ENCODE data around the gene RTN4.

DNA sequence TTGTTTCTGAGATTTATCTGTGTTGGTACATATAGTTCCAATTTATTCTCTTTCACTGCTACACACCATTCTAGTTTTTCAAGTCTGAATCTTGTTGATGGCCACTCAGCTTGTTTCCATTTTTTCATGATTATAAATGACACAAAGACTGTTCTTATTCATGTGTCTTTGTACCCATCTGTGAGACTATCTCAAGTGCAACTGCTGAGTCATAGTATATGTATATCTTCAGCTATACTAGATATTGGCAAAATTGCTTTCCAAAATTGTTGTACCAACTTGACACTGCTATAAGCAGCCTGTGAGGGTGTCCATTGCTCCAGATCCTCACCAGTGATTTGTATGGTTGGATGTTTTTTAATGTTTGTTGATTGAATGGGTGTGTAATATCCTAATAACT, 37.2 kb upstream of the RTN4 start:
- TF ChIP-seq, protein P1, sequence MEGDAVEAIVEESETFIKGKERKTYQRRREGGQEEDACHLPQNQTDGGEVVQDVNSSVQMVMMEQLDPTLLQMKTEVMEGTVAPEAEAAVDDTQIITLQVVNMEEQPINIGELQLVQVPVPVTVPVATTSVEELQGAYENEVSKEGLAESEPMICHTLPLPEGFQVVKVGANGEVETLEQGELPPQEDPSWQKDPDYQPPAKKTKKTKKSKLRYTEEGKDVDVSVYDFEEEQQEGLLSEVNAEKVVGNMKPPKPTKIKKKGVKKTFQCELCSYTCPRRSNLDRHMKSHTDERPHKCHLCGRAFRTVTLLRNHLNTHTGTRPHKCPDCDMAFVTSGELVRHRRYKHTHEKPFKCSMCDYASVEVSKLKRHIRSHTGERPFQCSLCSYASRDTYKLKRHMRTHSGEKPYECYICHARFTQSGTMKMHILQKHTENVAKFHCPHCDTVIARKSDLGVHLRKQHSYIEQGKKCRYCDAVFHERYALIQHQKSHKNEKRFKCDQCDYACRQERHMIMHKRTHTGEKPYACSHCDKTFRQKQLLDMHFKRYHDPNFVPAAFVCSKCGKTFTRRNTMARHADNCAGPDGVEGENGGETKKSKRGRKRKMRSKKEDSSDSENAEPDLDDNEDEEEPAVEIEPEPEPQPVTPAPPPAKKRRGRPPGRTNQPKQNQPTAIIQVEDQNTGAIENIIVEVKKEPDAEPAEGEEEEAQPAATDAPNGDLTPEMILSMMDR (conservative IDR thresholded peaks at IDR 0.05; ENCODE audit: low read depth in 2 of 2) = no peak
- TF ChIP-seq EZH2 (IDR thresholded peaks at IDR 0.05; ENCODE audit: low read depth, unreplicated experiment) (no peak), POLR2AphosphoS5 (IDR thresholded peaks at IDR 0.05; ENCODE audit: low read depth) (no peak), NANOG (IDR thresholded peaks at IDR 0.05; ENCODE audit: borderline replicate concordance) (no peak), EZH2phosphoT487 (IDR thresholded peaks at IDR 0.05; ENCODE audit: unreplicated experiment) (no peak), CREB1 (CRISPR knock-in tag; IDR thresholded peaks at IDR 0.05; ENCODE audit: low read depth) (no peak)
- TF ChIP-seq, protein P2, sequence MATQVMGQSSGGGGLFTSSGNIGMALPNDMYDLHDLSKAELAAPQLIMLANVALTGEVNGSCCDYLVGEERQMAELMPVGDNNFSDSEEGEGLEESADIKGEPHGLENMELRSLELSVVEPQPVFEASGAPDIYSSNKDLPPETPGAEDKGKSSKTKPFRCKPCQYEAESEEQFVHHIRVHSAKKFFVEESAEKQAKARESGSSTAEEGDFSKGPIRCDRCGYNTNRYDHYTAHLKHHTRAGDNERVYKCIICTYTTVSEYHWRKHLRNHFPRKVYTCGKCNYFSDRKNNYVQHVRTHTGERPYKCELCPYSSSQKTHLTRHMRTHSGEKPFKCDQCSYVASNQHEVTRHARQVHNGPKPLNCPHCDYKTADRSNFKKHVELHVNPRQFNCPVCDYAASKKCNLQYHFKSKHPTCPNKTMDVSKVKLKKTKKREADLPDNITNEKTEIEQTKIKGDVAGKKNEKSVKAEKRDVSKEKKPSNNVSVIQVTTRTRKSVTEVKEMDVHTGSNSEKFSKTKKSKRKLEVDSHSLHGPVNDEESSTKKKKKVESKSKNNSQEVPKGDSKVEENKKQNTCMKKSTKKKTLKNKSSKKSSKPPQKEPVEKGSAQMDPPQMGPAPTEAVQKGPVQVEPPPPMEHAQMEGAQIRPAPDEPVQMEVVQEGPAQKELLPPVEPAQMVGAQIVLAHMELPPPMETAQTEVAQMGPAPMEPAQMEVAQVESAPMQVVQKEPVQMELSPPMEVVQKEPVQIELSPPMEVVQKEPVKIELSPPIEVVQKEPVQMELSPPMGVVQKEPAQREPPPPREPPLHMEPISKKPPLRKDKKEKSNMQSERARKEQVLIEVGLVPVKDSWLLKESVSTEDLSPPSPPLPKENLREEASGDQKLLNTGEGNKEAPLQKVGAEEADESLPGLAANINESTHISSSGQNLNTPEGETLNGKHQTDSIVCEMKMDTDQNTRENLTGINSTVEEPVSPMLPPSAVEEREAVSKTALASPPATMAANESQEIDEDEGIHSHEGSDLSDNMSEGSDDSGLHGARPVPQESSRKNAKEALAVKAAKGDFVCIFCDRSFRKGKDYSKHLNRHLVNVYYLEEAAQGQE (IDR thresholded peaks at IDR 0.05; ENCODE audit: unreplicated experiment) = no peak
- TF ChIP-seq, protein P3, sequence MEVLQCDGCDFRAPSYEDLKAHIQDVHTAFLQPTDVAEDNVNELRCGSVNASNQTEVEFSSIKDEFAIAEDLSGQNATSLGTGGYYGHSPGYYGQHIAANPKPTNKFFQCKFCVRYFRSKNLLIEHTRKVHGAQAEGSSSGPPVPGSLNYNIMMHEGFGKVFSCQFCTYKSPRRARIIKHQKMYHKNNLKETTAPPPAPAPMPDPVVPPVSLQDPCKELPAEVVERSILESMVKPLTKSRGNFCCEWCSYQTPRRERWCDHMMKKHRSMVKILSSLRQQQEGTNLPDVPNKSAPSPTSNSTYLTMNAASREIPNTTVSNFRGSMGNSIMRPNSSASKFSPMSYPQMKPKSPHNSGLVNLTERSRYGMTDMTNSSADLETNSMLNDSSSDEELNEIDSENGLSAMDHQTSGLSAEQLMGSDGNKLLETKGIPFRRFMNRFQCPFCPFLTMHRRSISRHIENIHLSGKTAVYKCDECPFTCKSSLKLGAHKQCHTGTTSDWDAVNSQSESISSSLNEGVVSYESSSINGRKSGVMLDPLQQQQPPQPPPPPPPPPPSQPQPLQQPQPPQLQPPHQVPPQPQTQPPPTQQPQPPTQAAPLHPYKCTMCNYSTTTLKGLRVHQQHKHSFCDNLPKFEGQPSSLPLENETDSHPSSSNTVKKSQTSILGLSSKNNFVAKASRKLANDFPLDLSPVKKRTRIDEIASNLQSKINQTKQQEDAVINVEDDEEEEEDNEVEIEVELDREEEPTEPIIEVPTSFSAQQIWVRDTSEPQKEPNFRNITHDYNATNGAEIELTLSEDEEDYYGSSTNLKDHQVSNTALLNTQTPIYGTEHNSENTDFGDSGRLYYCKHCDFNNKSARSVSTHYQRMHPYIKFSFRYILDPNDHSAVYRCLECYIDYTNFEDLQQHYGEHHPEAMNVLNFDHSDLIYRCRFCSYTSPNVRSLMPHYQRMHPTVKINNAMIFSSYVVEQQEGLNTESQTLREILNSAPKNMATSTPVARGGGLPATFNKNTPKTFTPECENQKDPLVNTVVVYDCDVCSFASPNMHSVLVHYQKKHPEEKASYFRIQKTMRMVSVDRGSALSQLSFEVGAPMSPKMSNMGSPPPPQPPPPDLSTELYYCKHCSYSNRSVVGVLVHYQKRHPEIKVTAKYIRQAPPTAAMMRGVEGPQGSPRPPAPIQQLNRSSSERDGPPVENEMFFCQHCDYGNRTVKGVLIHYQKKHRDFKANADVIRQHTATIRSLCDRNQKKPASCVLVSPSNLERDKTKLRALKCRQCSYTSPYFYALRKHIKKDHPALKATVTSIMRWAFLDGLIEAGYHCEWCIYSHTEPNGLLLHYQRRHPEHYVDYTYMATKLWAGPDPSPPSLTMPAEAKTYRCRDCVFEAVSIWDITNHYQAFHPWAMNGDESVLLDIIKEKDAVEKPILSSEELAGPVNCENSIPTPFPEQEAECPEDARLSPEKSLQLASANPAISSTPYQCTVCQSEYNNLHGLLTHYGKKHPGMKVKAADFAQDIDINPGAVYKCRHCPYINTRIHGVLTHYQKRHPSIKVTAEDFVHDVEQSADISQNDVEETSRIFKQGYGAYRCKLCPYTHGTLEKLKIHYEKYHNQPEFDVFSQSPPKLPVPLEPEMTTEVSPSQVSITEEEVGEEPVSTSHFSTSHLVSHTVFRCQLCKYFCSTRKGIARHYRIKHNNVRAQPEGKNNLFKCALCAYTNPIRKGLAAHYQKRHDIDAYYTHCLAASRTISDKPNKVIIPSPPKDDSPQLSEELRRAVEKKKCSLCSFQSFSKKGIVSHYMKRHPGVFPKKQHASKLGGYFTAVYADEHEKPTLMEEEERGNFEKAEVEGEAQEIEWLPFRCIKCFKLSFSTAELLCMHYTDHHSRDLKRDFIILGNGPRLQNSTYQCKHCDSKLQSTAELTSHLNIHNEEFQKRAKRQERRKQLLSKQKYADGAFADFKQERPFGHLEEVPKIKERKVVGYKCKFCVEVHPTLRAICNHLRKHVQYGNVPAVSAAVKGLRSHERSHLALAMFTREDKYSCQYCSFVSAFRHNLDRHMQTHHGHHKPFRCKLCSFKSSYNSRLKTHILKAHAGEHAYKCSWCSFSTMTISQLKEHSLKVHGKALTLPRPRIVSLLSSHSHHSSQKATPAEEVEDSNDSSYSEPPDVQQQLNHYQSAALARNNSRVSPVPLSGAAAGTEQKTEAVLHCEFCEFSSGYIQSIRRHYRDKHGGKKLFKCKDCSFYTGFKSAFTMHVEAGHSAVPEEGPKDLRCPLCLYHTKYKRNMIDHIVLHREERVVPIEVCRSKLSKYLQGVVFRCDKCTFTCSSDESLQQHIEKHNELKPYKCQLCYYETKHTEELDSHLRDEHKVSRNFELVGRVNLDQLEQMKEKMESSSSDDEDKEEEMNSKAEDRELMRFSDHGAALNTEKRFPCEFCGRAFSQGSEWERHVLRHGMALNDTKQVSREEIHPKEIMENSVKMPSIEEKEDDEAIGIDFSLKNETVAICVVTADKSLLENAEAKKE (CRISPR knock-in tag; IDR thresholded peaks at IDR 0.05) = no peak

All from GM23338 (cell line).